IMR-90 (cell line): ENCODE measurements around the gene DNAH6. TPM values are rescaled to one million over a fixed set of nuclear protein-coding genes. Genes with fewer than 3 reads are reported as not detected.

Experiments used
- ATAC-seq: fragments of 200-7000 bp; cut with Tn5 transposase; 2 replicates; pipeline ENCODE4 v1.9.1; 2020; ENCODE audit warnings: low read depth, mild to moderate bottlenecking, moderate library complexity
- BruUV-seq: library from RNA; stranded (reverse); fragments of 400-500 nt; replicated peaks from 2 replicates; lab custom pipeline; 2021; lab: Mats Ljungman, UMichigan
- CTCF ChIA-PET: fragments of 300-600 bp; formaldehyde crosslinking; extraction: SDS; loops from one replicate; lab custom pipeline; 2021; ENCODE audit warnings: antibody characterized with exemption; lab: Yijun Ruan, JAX
- POLR2A ChIA-PET: fragments of 300-600 bp; sonication (Branson Sonifier 250); formaldehyde crosslinking; loops from one replicate; lab custom pipeline; 2022; ENCODE audit warnings: antibody characterized with exemption; ENCODE audit not compliant: unreplicated experiment; lab: Charles Lee
- DNase-seq: peaks from one replicate; pipeline ENCODE4 v3.0.0; 2013
- H2AFZ ChIP-seq: replicated peaks from 2 replicates; pipeline ENCODE3; 2013; ENCODE audit warnings: low read length, mild to moderate bottlenecking; ENCODE audit not compliant: poor library complexity
- H2AK5ac ChIP-seq: 2 replicates; pipeline ENCODE4 v1.6.1; 2013; ENCODE audit warnings: low read depth, low read length, inconsistent platforms
- H2AK9ac ChIP-seq: replicated peaks from 2 replicates; pipeline ENCODE3; 2013; ENCODE audit warnings: mild to moderate bottlenecking, low read depth, low read length, moderate library complexity; ENCODE audit not compliant: poor library complexity
- H2BK120ac ChIP-seq: 2 replicates; pipeline ENCODE4 v1.6.1; 2013; ENCODE audit warnings: low read depth, low read length, inconsistent platforms
- H2BK15ac ChIP-seq: 3 replicates; pipeline ENCODE4 v1.6.1; 2013; ENCODE audit warnings: low read depth, low read length, inconsistent platforms
- H2BK20ac ChIP-seq: 2 replicates; pipeline ENCODE4 v1.6.1; 2013; ENCODE audit warnings: low read depth, mild to moderate bottlenecking, inconsistent platforms, low read length, moderate library complexity
- H2BK5ac ChIP-seq: 2 replicates; pipeline ENCODE4 v1.6.1; 2013; ENCODE audit warnings: mild to moderate bottlenecking, low read depth, low read length, inconsistent platforms; ENCODE audit not compliant: poor library complexity, severe bottlenecking
- H3K14ac ChIP-seq: replicated peaks from 2 replicates; pipeline ENCODE4 v1.6.1; 2013; ENCODE audit warnings: low read depth, low read length, inconsistent platforms
- H3K18ac ChIP-seq: 2 replicates; pipeline ENCODE4 v1.6.1; 2013; ENCODE audit warnings: low read depth, low read length, control low read depth
- H3K23ac ChIP-seq: 2 replicates; pipeline ENCODE4 v1.6.1; 2013; ENCODE audit warnings: low read depth, low read length, inconsistent platforms
- H3K27ac ChIP-seq: 2 replicates; pipeline ENCODE4 v1.5.1; 2013; ENCODE audit warnings: mild to moderate bottlenecking, control low read depth, low read length; ENCODE audit not compliant: insufficient read depth
- H3K27me3 ChIP-seq: 2 replicates; pipeline ENCODE4 v1.6.1; 2013; ENCODE audit warnings: low read length; ENCODE audit not compliant: control insufficient read depth, insufficient read depth
- H3K36me3 ChIP-seq: 2 replicates; pipeline ENCODE4 v1.6.1; 2013; ENCODE audit warnings: low read length, mixed read lengths; ENCODE audit not compliant: control insufficient read depth, insufficient read depth
- H3K4ac ChIP-seq: 2 replicates; pipeline ENCODE4 v1.6.1; 2013; ENCODE audit warnings: low read depth, low read length, inconsistent platforms
- H3K4me1 ChIP-seq: 2 replicates; pipeline ENCODE4 v1.6.1; 2013; ENCODE audit warnings: low read length, mixed read lengths; ENCODE audit not compliant: control insufficient read depth, insufficient read depth
- H3K4me2 ChIP-seq: 2 replicates; pipeline ENCODE4 v1.6.1; 2013; ENCODE audit warnings: low read depth, mild to moderate bottlenecking, control low read depth, low read length, moderate library complexity
- H3K4me3 ChIP-seq: 2 replicates; pipeline ENCODE4 v1.5.1; 2013; ENCODE audit warnings: low read depth, mild to moderate bottlenecking, control low read depth, low read length, moderate library complexity; ENCODE audit not compliant: insufficient read depth
- H3K56ac ChIP-seq: 2 replicates; pipeline ENCODE4 v1.6.1; 2013; ENCODE audit warnings: low read length, inconsistent platforms; ENCODE audit not compliant: insufficient read depth; ENCODE audit errors: extremely low read depth
- H3K79me1 ChIP-seq, 2 experiments: 2 replicates each; pipeline ENCODE4 v1.6.1; 2013; ENCODE audit warnings: low read length in 2 of 2, inconsistent platforms in 1 of 2, low read depth in 1 of 2
- H3K9ac ChIP-seq: 2 replicates; pipeline ENCODE4 v1.6.1; 2013; ENCODE audit warnings: low read depth, low read length, control low read depth
- H3K9me1 ChIP-seq: 2 replicates; pipeline ENCODE4 v1.6.1; 2013; ENCODE audit warnings: low read length, inconsistent platforms; ENCODE audit not compliant: insufficient read depth
- H3K9me3 ChIP-seq: 2 replicates; pipeline ENCODE4 v1.6.1; 2013; ENCODE audit warnings: low read length; ENCODE audit not compliant: control insufficient read depth, insufficient read depth
- H4K20me1 ChIP-seq: 2 replicates; pipeline ENCODE4 v1.6.1; 2013; ENCODE audit warnings: low read length, inconsistent platforms; ENCODE audit not compliant: insufficient read depth
- H4K5ac ChIP-seq: 2 replicates; pipeline ENCODE4 v1.6.1; 2013; ENCODE audit warnings: mild to moderate bottlenecking, low read depth, low read length, control low read depth
- H4K8ac ChIP-seq, 2 experiments: 2 replicates each; pipeline ENCODE4 v1.6.1; 2013; ENCODE audit warnings: low read depth in 2 of 2, low read length in 2 of 2, control low read depth in 1 of 2, inconsistent platforms in 1 of 2
- H4K91ac ChIP-seq: 2 replicates; pipeline ENCODE4 v1.6.1; 2013; ENCODE audit warnings: low read depth, low read length, inconsistent platforms; ENCODE audit not compliant: insufficient read depth
- BHLHE40 ChIP-seq: fragments of 150-350 bp; IDR thresholded peaks from 2 replicates; pipeline ENCODE4 v1.6.1; 2016; ENCODE audit warnings: mild to moderate bottlenecking, low read depth, low read length
- CEBPB ChIP-seq: IDR thresholded peaks from 2 replicates; pipeline ENCODE4 v1.6.1; 2012; ENCODE audit warnings: low read depth, low read length, improper control_type of control experiment
- CTCF ChIP-seq: conservative IDR thresholded peaks from 2 replicates; pipeline ENCODE4 v1.5.1; 2012; ENCODE audit warnings: mild to moderate bottlenecking, low read depth, low read length, improper control_type of control experiment
- ELK1 ChIP-seq: fragments of 150-350 bp; IDR thresholded peaks from 2 replicates; pipeline ENCODE4 v1.6.1; 2016; ENCODE audit warnings: low read depth, mild to moderate bottlenecking, low read length, moderate library complexity, borderline replicate concordance
- FOS ChIP-seq: fragments of 150-350 bp; IDR thresholded peaks from 2 replicates; pipeline ENCODE4 v1.6.1; 2016; ENCODE audit warnings: low read depth, low read length
- MAFK ChIP-seq: IDR thresholded peaks from 2 replicates; pipeline ENCODE4 v1.6.1; 2012; ENCODE audit warnings: low read depth, low read length, improper control_type of control experiment
- MAZ ChIP-seq: IDR thresholded peaks from 2 replicates; pipeline ENCODE4 v1.6.1; 2012; ENCODE audit warnings: low read depth, mild to moderate bottlenecking, low read length, improper control_type of control experiment, moderate library complexity, borderline replicate concordance
- MXI1 ChIP-seq: IDR thresholded peaks from 2 replicates; pipeline ENCODE4 v1.6.1; 2012; ENCODE audit warnings: low read depth, mild to moderate bottlenecking, low read length, moderate library complexity, borderline replicate concordance
- NFE2L2 ChIP-seq: fragments of 150-350 bp; IDR thresholded peaks from 2 replicates; pipeline ENCODE4 v1.6.1; 2016; ENCODE audit warnings: low read depth, mild to moderate bottlenecking, low read length
- RCOR1 ChIP-seq: IDR thresholded peaks from 2 replicates; pipeline ENCODE4 v1.6.1; 2012; ENCODE audit warnings: mild to moderate bottlenecking, low read length, improper control_type of control experiment; ENCODE audit not compliant: insufficient replicate concordance
- RFX5 ChIP-seq: IDR thresholded peaks from 2 replicates; pipeline ENCODE4 v1.8.0; 2012; ENCODE audit warnings: low read depth, mild to moderate bottlenecking, low read length, moderate library complexity
- SMC3 ChIP-seq: fragments of 150-350 bp; IDR thresholded peaks from 2 replicates; pipeline ENCODE4 v1.6.1; 2016; ENCODE audit warnings: low read depth, mild to moderate bottlenecking, antibody characterized with exemption, low read length, moderate library complexity
- USF2 ChIP-seq: fragments of 150-350 bp; IDR thresholded peaks from 2 replicates; pipeline ENCODE4 v1.6.1; 2017; ENCODE audit warnings: mild to moderate bottlenecking, antibody characterized with exemption, low read length, low read depth
- WGBS, 2 experiments: methylation state at CpG; one replicate each; pipeline versions ENCODE4 v1.1.5 to v1.1.7; 2013; ENCODE audit warnings: missing lambda C conversion rate in 2 of 2; ENCODE audit not compliant: insufficient read length in 1 of 2; ENCODE audit errors: extremely low coverage in 2 of 2; 5-methylcytosine and 5-hydroxymethylcytosine counted together
- dilution Hi-C: fragments of 300-500 bp; cut with HindIII; formaldehyde crosslinking; loops from one replicate; pipeline ENCODE4 v1.14.3; 2018; ENCODE audit warnings: low sequenced_read_pairs; ENCODE audit not compliant: unreplicated experiment
- in situ Hi-C: fragments of 300-500 bp; cut with MboI; formaldehyde crosslinking; loops from 3 replicates; pipeline ENCODE4 v1.14.3; 2019; ENCODE audit warnings: low sequenced_read_pairs, inconsistent platforms, mixed read lengths
- intact Hi-C: fragments of 100-400 bp; cut with micrococcal nuclease; formaldehyde crosslinking; loops from 2 replicates; pipeline ENCODE4 v1.10.0; 2022
- polyA plus RNA-seq, 3 experiments: library from polyadenylated mRNA; depleted of rRNA; stranded (reverse); fragments of >200 nt; gene quantifications; 2 replicates each; pipeline ENCODE4 v1.2.3, GENCODE V29; 2012; ENCODE audit warnings: low replicate concordance in 1 of 3
- total RNA-seq: library from RNA; depleted of rRNA; stranded (reverse); fragments of >200 nt; gene quantifications from 2 replicates; pipeline ENCODE4 v1.2.3, GENCODE V29; 2012

DNAH6 gene
- total and polyA plus RNA-seq, 2 of the 4 experiments (the other 2 are of a cell fraction): under 0.01 to 0.07 TPM

GRCh38 chr2:84755096-84755495 is 238.8 kb downstream of the DNAH6 start:
- H3K36me3 ChIP-seq: no peaks in the 10 kb centered on the region
- no peak overlapping the region for H3K18ac ChIP-seq
- ATAC-seq: no peak
- H3K9ac ChIP-seq: no peak overlapping the region
- intact Hi-C loops: no loop called here
- H3K79me1 ChIP-seq: no peaks in the 10 kb centered on the region
- H3K14ac ChIP-seq: no peak overlapping the region
- no peak overlapping the region for H2AFZ ChIP-seq
- H3K27me3 ChIP-seq: no peaks in the 10 kb centered on the region
- H3K9me3 ChIP-seq: no peaks in the 10 kb centered on the region
- H4K8ac ChIP-seq: no peak overlapping the region
- no peak overlapping the region for H3K23ac ChIP-seq
- in situ Hi-C loops: no loop called here
- H3K4me2 ChIP-seq: no peak overlapping the region
- no peak overlapping the region for H2BK15ac ChIP-seq
- no peak overlapping the region for H4K5ac ChIP-seq
- dilution Hi-C loops: no loop called here
- BruUV-seq: no TSS peak
- ChIA-PET POLR2A (no interaction called here), CTCF (no interaction called here)
- H3K27ac ChIP-seq: no peak overlapping the region
- H2BK5ac ChIP-seq: no peak overlapping the region
- H3K56ac ChIP-seq: no peak overlapping the region
- TF ChIP-seq USF2 (no peak), FOS (no peak), MAFK (no peak), RFX5 (no peak), NFE2L2 (no peak), ELK1 (no peak), CEBPB (no peak), RCOR1 (no peak), MAZ (no peak), SMC3 (no peak), MXI1 (no peak), BHLHE40 (no peak), CTCF (no peak)
- no peak overlapping the region for H2BK20ac ChIP-seq
- WGBS, 2 experiments: no CpG with 5 or more reads among the region's 1 CpG
- no peak overlapping the region for H2BK120ac ChIP-seq
- H3K9me1 ChIP-seq: no peaks in the 10 kb centered on the region
- H2AK5ac ChIP-seq: no peak overlapping the region
- no peak for DNase-seq
- no peak overlapping the region for H3K4me3 ChIP-seq
- no peak overlapping the region for H4K91ac ChIP-seq
- no peak overlapping the region for H2AK9ac ChIP-seq
- H4K20me1 ChIP-seq: no peaks in the 10 kb centered on the region
- H3K4ac ChIP-seq: no peak overlapping the region
- H3K4me1 ChIP-seq: no peaks in the 10 kb centered on the region
